Measurements from ENCODE around the gene ACSS3.

Gene ACSS3

DNA sequence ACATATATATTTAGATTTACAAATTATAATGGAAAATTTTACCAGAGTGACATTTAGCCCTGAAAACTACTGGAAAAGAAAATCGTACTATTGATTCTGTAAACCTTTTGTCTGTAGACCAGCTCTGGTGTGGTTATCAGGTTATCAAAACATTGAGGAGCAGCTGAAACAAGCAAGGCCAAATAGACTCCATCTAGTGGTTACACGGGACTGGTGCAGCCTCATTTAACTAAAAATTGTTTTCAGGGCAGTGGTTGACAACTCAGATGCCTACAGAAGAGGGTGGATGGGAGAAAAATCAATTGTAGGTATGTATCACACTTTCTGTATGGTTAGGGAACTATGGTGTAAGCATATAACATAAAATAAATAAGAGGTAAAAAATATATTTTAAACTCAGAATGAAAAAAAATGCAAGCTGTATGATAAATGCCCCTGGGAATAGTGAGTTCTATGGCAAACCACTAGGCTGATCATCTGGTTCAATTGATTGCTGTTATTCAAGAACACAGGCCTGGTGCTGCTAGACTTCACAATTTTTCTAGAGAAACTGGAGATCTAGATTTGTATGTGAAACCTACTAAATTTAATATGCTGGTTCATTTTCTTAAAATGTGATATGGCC is 51.2 kb downstream of the ACSS3 start:
- H3K9ac ChIP-seq (ENCODE audit: low read length) = no peak overlapping the region
- H3F3A ChIP-seq (ENCODE audit: insufficient read depth, low read length) = no peaks in the 10 kb centered on the region
- H4K20me1 ChIP-seq (ENCODE audit: insufficient read depth, low read length) = no peaks in the 10 kb centered on the region
- no peaks in the 10 kb centered on the region for H3K79me2 ChIP-seq (ENCODE audit: insufficient read depth, low read length)
- no peaks in the 10 kb centered on the region for H3K9me2 ChIP-seq (ENCODE audit: low read depth, low read length)
- no peak overlapping the region for H3K4me3 ChIP-seq (ENCODE audit: low read depth, low read length, poor library complexity, severe bottlenecking)
- H3K27me3 ChIP-seq (ENCODE audit: insufficient read depth, low read length) = no peaks in the 10 kb centered on the region
- no peak overlapping the region for H3K4me2 ChIP-seq (ENCODE audit: low read length)
- no peaks in the 10 kb centered on the region for H3K9me3 ChIP-seq (ENCODE audit: low read length)
- TF ChIP-seq EZH2 (IDR thresholded peaks at IDR 0.05; ENCODE audit: borderline replicate concordance, low read length) = no peak
- TF ChIP-seq, protein P1, sequence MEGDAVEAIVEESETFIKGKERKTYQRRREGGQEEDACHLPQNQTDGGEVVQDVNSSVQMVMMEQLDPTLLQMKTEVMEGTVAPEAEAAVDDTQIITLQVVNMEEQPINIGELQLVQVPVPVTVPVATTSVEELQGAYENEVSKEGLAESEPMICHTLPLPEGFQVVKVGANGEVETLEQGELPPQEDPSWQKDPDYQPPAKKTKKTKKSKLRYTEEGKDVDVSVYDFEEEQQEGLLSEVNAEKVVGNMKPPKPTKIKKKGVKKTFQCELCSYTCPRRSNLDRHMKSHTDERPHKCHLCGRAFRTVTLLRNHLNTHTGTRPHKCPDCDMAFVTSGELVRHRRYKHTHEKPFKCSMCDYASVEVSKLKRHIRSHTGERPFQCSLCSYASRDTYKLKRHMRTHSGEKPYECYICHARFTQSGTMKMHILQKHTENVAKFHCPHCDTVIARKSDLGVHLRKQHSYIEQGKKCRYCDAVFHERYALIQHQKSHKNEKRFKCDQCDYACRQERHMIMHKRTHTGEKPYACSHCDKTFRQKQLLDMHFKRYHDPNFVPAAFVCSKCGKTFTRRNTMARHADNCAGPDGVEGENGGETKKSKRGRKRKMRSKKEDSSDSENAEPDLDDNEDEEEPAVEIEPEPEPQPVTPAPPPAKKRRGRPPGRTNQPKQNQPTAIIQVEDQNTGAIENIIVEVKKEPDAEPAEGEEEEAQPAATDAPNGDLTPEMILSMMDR (IDR thresholded peaks at IDR 0.05; ENCODE audit: low read length) = peak; percentile 60
- H3K4me1 ChIP-seq (ENCODE audit: insufficient read depth, low read length, severe bottlenecking) = no peaks in the 10 kb centered on the region
- no peaks in the 10 kb centered on the region for H3K36me3 ChIP-seq (ENCODE audit: insufficient read depth, low read length)
- no peak overlapping the region for H3K27ac ChIP-seq (ENCODE audit: low read depth, low read length, poor library complexity, severe bottlenecking)
- H2AFZ ChIP-seq (ENCODE audit: low read length) = no peak overlapping the region

GRCh38 chr12:81136519-81136918 is 58.6 kb downstream of the ACSS3 start:
- Histone ChIP-seq H3F3A (ENCODE audit: insufficient read depth, low read length) (no peaks in the 10 kb centered on the region), H2AFZ (ENCODE audit: low read length) (no peak overlapping the region), H4K20me1 (ENCODE audit: insufficient read depth, low read length) (no peaks in the 10 kb centered on the region), H3K9me3 (ENCODE audit: low read length) (no peaks in the 10 kb centered on the region), H3K4me2 (ENCODE audit: low read length) (no peak overlapping the region), H3K36me3 (ENCODE audit: insufficient read depth, low read length) (no peaks in the 10 kb centered on the region), H3K27ac (ENCODE audit: low read depth, low read length, poor library complexity, severe bottlenecking) (no peak overlapping the region), H3K4me1 (ENCODE audit: insufficient read depth, low read length, severe bottlenecking) (no peaks in the 10 kb centered on the region), H3K9ac (ENCODE audit: low read length) (no peak overlapping the region), H3K79me2 (ENCODE audit: insufficient read depth, low read length) (no peaks in the 10 kb centered on the region), H3K4me3 (ENCODE audit: low read depth, low read length, poor library complexity, severe bottlenecking) (no peak overlapping the region), H3K9me2 (ENCODE audit: low read depth, low read length) (no peaks in the 10 kb centered on the region), H3K27me3 (ENCODE audit: insufficient read depth, low read length) (no peaks in the 10 kb centered on the region)
- TF ChIP-seq, protein P1 (IDR thresholded peaks at IDR 0.05; ENCODE audit: low read length) = no peak
- TF ChIP-seq EZH2 (IDR thresholded peaks at IDR 0.05; ENCODE audit: borderline replicate concordance, low read length) = no peak

DNA sequence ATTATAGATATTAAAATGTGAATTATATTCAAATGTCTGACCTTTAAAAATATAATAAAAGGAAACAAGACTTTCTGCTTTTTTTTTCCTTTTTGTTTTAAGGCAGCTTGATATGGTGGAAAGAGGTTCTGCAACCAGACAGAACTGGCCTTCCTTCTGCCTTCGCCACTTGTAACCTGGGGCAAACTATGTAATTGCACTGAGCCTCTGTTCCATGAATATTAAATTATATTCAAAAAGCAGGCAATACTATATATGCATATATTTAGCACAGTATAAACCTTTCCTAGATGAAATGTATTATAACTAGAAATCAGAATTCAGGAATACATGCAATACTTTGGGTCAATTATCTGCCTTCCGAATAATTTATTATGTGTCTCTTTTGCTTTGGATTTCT is 59.9 kb downstream of the ACSS3 start:
- H3K9me3 ChIP-seq (ENCODE audit: low read length) = no peaks in the 10 kb centered on the region
- no peak overlapping the region for H3K9ac ChIP-seq (ENCODE audit: low read length)
- no peaks in the 10 kb centered on the region for H3K79me2 ChIP-seq (ENCODE audit: insufficient read depth, low read length)

More for the DNA sequence above, 59.9 kb downstream of the ACSS3 start:
- H3K4me2 ChIP-seq (ENCODE audit: low read length) = no peak overlapping the region
- H3K27ac ChIP-seq (ENCODE audit: low read depth, low read length, poor library complexity, severe bottlenecking) = no peak overlapping the region
- H3K4me1 ChIP-seq (ENCODE audit: insufficient read depth, low read length, severe bottlenecking) = no peaks in the 10 kb centered on the region
- H2AFZ ChIP-seq (ENCODE audit: low read length) = no peak overlapping the region
- no peaks in the 10 kb centered on the region for H3F3A ChIP-seq (ENCODE audit: insufficient read depth, low read length)
- TF ChIP-seq, protein P1 (IDR thresholded peaks at IDR 0.05; ENCODE audit: low read length) = no peak
- TF ChIP-seq EZH2 (IDR thresholded peaks at IDR 0.05; ENCODE audit: borderline replicate concordance, low read length) = no peak
- H3K36me3 ChIP-seq (ENCODE audit: insufficient read depth, low read length) = no peaks in the 10 kb centered on the region
- H3K4me3 ChIP-seq (ENCODE audit: low read depth, low read length, poor library complexity, severe bottlenecking) = no peak overlapping the region
- H4K20me1 ChIP-seq (ENCODE audit: insufficient read depth, low read length) = no peaks in the 10 kb centered on the region
- H3K9me2 ChIP-seq (ENCODE audit: low read depth, low read length) = no peaks in the 10 kb centered on the region
- no peaks in the 10 kb centered on the region for H3K27me3 ChIP-seq (ENCODE audit: insufficient read depth, low read length)
